Osteocyte (in vitro differentiated cells): ENCODE data around the gene SMIM45.

ENCODE experiments used
- DNase-seq: peaks from one replicate; pipeline ENCODE4 v3.0.0; 2021; ENCODE audit warnings: mixed read lengths; ENCODE audit not compliant: unreplicated experiment; ENCODE audit errors: extremely low spot score
- H3K27ac Mint-ChIP-seq: one replicate; pipeline ENCODE4 v1.8.0; 2021; ENCODE audit warnings: mild to moderate bottlenecking, mixed read lengths; ENCODE audit not compliant: unreplicated experiment
- H3K27me3 Mint-ChIP-seq: one replicate; pipeline ENCODE4 v1.8.0; 2021; ENCODE audit warnings: mixed read lengths; ENCODE audit not compliant: unreplicated experiment
- H3K36me3 Mint-ChIP-seq: one replicate; pipeline ENCODE4 v1.8.0; 2021; ENCODE audit warnings: mixed read lengths; ENCODE audit not compliant: unreplicated experiment
- H3K4me1 Mint-ChIP-seq: one replicate; pipeline ENCODE4 v1.8.0; 2021; ENCODE audit warnings: mixed read lengths; ENCODE audit not compliant: unreplicated experiment
- H3K4me3 Mint-ChIP-seq: one replicate; pipeline ENCODE4 v1.8.0; 2021; ENCODE audit warnings: mild to moderate bottlenecking, moderate library complexity, mixed read lengths; ENCODE audit not compliant: unreplicated experiment
- H3K9me3 Mint-ChIP-seq: one replicate; pipeline ENCODE4 v1.8.0; 2021; ENCODE audit warnings: mixed read lengths; ENCODE audit not compliant: unreplicated experiment
- CTCF ChIP-seq: fragments of 200-600 bp; sonication (generic); IDR thresholded peaks from 2 replicates; pipeline ENCODE4 v1.5.0; 2021; ENCODE audit warnings: antibody characterized with exemption, mild to moderate bottlenecking, moderate library complexity

SMIM45 gene

GRCh38 chr22:41978732-41979131 lies 26.8 kb downstream of the SMIM45 start:
- Mint-ChIP-seq H3K4me1 (peaks cover 6% of the 10 kb centered on the region), H3K36me3 (no peaks in the 10 kb centered on the region), H3K4me3 (no peak overlapping the region), H3K27ac (no peak overlapping the region), H3K9me3 (no peaks in the 10 kb centered on the region), H3K27me3 (peaks cover 45% of the 10 kb centered on the region)
- no peak for TF ChIP-seq CTCF
- no peak for DNase-seq

GRCh38 chr22:41979423-41980250 lies 27.7 kb downstream of the SMIM45 start:
- Mint-ChIP-seq H3K36me3 (no peaks in the 10 kb centered on the region), H3K27me3 (peaks cover 49% of the 10 kb centered on the region), H3K4me1 (peaks cover 8% of the 10 kb centered on the region), H3K27ac (no peak overlapping the region), H3K4me3 (no peak overlapping the region), H3K9me3 (no peaks in the 10 kb centered on the region)
- no peak for DNase-seq
- no peak for TF ChIP-seq CTCF

- H3K27me3 Mint-ChIP-seq = peaks cover 30% of the 10 kb centered on the region
- DNase-seq = no peak
Observed at GRCh38 chr22:41982865-41983264, 30.9 kb downstream of the SMIM45 start.

GRCh38 chr22:41983513-41984405 lies 31.8 kb downstream of the SMIM45 start:
- no peak for DNase-seq
- no peak for TF ChIP-seq CTCF
- Mint-ChIP-seq H3K27ac (no peak overlapping the region), H3K9me3 (no peaks in the 10 kb centered on the region), H3K4me3 (no peak overlapping the region), H3K27me3 (peaks cover 23% of the 10 kb centered on the region), H3K36me3 (no peaks in the 10 kb centered on the region), H3K4me1 (peaks cover 5% of the 10 kb centered on the region)

More at GRCh38 chr22:41982865-41983264, 30.9 kb downstream of the SMIM45 start:
- H3K9me3 Mint-ChIP-seq = no peaks in the 10 kb centered on the region
- no peaks in the 10 kb centered on the region for H3K36me3 Mint-ChIP-seq
- peaks cover 5% of the 10 kb centered on the region for H3K4me1 Mint-ChIP-seq
- no peak overlapping the region for H3K4me3 Mint-ChIP-seq
- no peak overlapping the region for H3K27ac Mint-ChIP-seq
- no peak for TF ChIP-seq CTCF

GRCh38 chr22:41987276-41987675 lies 35.3 kb downstream of the SMIM45 start:
- Mint-ChIP-seq H3K27me3 (peaks cover 15% of the 10 kb centered on the region), H3K4me1 (peaks cover 5% of the 10 kb centered on the region), H3K36me3 (no peaks in the 10 kb centered on the region), H3K9me3 (no peaks in the 10 kb centered on the region), H3K4me3 (no peak overlapping the region), H3K27ac (no peak overlapping the region)
- DNase-seq = no peak
- no peak for TF ChIP-seq CTCF
